NCI-H187 treated with DMSO at 0.1 percent for 48 hours (cell line): ENCODE data around the gene SGK1.
"Not testable (repeated sequence)": the region's sequence is repeated elsewhere in the genome, so short reads cannot be mapped to it uniquely, and the experiment has no call there.

Experiments used
- DNase-seq: peaks from one replicate; lab custom pipeline; 2025; lab: John Stamatoyannopoulos, UW

SGK1 gene

GRCh38 chr6:134187154-134187553, 130.8 kb downstream of the SGK1 start:
- no peak for DNase-seq

DNA sequence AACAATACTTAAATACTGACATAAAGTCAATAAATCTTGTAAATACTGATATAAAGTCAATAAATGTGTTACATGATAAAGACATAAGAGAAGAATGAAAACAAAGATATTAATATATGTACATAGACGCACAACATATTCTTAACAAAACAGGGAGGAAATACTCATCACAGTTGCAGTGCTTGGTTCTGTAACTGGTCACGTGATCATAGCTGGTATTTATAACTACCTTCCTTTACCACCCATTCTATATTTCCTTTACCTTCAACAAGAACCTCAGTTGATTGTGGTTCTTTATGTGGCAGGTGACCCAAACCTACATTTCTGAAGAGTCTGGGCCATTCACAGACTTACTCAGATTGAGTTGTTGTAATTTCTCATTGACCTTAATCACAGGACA, 131.6 kb downstream of the SGK1 start:
- no peak for DNase-seq

- DNase-seq, result no peak
Measured at GRCh38 chr6:134185277-134185676, 132.6 kb downstream of the SGK1 start.

DNA sequence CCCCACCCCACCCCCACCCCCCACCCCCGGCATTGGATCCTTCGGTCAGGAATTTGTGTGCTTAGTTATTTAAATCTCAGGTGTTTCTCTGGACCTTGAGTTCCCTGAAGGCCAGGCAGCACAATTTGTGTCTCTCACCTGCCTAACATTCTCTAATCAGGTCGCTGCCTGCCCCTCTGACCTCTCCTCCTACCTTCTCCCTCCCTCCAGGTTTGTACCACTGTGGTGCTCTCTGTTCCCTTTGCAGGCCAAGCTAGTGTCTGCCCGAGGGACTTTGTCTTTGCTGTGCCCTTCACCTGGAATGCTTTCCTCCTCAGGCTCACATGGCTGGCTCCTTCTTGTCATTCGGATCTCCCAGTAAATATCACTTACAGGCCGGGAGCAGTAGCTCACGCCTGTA, 134.1 kb downstream of the SGK1 start:
- no peak for DNase-seq

DNA sequence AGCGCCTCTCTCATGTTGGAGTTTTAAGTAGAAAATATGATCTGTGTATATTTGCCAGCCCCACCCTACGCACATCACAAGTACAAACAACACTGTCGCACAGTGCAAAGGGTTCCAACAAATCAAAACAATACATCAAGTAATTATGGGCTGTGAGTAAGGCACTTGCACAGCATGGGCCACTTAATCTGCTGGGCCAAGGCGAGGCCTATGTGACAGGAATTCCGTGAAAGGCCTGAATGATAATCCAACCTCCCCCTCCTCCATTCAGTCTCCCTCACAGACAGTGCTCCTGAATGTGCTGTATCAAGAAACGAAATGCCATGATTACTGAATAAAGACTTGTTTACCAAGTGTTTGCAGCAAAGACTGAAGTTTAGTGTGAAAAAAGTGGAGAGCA, 135.4 kb downstream of the SGK1 start:
- no peak for DNase-seq

- DNase-seq, result not testable (repeated sequence)
Measured at GRCh38 chr6:134181726-134182125, 136.2 kb downstream of the SGK1 start.

DNA sequence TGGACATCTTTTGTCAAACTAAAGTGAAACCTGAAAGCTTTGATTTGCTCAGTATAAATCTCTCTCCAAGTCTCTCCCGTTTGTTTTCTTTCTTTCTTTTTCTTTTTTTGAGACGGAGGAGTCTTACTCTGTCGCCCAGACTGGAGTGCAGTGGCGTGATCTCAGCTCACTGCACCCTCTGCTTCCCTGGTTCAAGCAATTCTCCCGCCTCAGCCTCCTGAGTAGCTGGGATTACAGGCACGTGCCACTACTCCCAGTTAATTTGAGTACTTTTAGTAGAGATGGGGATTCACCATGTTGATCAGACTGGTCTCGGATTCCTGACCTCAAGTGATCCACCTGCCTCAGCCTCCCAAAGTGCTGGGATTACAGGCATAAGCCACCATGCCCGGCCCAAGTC, 136.7 kb downstream of the SGK1 start:
- not testable (repeated sequence) for DNase-seq

DNA sequence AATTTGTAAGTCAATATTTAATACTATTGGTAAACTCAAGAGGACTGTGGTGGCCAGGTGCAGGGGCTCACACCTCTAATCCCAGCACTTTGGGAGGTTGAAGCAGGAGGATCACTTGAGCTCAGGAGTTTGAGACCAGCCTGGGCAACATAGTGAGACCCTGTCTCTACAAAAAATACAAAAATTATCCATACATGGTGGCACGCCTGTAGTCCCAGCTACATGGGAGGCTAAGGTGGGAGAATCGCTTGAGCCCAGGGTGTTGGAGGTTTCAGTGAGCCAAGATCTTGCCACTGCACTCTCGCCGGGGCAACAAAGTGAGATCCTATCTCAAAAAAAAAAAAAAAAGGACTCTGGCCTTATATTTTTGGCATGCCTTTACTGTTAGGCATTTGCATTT, 137.4 kb downstream of the SGK1 start:
- DNase-seq, result not testable (repeated sequence)

DNA sequence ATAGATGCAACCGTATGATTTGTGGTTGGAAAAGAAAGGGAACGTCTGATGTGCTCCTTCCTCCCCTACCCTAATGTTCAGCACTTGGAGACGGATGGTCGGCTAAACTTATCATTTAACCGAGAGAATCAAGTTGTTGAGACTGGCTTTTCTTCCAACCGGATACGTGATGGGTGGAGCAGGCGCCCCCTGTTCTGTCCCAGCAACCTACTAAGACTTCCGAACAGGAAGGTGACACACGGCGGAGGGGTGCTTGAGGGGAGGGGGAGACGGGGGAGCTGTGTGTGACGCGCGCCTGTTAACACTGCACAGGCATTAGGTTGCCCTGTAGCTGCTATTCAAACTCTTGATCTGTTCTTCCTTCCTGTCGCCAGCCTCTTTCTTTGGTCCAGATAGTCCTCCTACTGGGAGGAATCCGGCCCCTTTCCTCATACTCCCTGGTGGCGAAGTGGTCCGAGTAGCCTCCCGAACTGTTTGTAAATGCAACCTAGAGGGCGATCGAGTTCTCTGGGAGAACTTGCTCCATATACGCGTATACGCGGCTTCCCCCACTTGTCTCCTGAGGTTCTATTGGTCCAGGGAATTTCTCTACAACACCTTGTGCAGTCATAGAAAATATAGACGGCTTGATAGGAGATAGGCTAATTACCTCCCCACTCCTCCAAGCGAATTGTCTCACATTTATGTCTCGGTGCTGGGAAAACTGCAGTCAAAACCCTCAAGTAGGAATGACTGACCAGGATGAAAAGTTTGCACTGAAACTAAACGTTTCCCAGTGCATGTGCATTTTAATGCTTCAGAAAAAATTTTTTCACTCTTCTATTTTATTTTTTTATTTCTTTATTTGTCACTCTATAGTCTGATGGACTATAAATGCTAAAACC, 139.5 kb downstream of the SGK1 start:
- DNase-seq, result peak; percentile 8

DNA sequence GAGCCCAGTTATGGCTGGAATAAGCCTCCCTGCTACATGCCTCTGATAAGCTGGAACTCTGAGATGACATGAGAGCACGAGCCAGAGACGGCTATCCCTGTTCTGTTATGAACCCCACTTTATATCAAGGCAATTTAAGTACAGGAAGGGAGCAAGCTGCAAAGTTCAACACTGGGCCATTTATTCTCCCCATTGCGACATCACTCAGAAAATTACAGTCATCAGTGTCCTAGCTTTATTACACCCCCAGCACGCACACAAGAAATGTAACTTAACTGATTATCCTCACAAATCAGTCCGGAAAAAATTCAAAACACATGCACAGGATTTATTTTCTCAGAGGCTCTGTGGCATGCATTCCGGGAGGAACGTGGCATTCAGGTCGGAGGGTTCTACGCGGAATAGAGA, 140.2 kb downstream of the SGK1 start:
- DNase-seq, result no peak

DNA sequence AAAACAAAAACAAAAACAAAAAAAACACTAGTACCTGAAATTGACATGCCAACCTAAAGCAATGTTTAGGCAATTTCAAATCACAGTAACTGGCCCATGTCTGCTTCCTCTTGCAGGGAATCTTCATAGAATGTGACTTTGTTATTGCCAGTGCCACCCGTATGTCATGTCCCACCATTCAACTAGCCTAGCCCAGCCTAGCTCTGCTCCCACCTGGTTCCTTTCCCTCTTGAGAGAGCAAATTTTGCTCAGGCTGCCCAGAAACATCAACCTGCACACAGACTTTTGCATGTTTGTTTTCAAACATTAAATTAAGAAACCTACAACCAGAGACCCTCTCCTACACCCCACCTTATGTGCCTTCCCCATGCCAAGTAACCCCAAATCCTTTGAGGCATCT, 140.7 kb downstream of the SGK1 start:
- no peak for DNase-seq

- no peak for DNase-seq
Measured at GRCh38 chr6:134176264-134176975, 141.5 kb downstream of the SGK1 start.

DNA sequence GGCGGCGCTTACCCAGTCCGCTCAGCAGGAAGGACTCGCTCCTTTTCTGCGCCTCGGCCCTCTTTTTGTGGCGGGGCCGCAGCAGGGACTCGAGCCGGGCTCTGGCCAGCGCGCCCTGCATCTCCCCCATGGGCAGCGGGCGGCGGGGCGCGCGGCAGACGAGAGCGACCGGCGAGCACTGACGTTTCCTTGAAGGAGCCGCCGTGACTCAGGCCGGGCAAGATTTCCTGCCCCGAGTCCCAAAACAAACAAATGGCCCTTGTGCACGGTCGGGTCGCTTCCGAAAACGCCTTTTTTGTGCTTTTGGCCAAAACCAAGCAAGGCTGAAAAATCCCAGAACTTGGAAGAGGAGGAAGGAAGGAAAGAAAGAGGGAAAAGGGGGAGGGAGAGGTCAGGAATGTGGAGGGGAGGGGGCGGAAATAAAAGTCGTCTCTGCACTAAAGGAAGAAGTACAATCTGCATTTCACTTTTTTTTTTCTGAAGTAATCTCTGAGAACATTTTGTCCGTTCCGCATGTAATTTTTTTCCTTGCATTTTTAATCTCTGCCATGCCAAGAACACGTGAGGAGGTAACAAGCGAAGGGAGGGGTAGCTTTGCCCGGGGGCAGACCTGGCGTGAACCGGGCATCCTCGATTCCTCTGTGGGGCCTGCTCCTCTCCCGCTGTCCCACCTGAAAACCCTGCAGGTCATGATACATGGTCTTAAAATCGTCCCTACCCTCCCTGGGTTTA, 142.2 kb downstream of the SGK1 start:
- no peak for DNase-seq

- DNase-seq, result peak; percentile 24
Measured at GRCh38 chr6:134174672-134175531, 143.0 kb downstream of the SGK1 start.

DNA sequence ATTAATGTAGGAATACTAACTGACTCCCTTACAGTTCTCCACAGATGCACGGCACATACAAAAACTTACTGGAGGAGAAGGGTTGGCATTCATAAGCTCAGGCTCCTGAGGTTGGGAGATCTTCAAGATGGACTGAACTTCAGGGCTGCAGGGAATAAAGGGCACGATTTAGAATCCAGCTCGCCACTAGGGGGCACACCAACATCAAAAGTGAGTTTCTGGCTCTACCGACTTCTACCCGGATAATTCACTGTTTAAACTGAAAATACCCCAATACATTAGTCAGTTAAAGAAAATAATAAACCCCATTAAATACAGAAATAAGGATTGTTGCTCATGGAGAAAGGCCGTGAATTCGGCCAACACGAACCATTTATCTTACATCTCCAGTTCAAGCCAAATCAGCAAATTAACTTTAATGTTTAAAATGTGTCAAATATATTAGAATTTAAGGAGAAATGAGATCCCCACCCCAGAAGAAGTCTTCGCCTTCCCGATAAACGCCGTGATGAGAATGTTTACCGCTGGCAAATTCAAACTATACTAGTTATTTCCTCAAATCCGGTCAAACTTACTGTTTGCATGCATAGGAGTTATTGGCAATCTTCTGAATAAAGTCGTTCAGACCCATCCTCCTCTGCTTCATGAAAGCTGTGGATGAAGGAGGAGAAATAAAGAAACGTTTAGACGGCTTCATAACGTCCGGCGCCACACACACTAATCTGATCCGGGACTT, 143.8 kb downstream of the SGK1 start:
- peak; percentile 12 for DNase-seq

- DNase-seq, result no peak
Measured at GRCh38 chr6:134173366-134173725, 144.6 kb downstream of the SGK1 start.

DNA sequence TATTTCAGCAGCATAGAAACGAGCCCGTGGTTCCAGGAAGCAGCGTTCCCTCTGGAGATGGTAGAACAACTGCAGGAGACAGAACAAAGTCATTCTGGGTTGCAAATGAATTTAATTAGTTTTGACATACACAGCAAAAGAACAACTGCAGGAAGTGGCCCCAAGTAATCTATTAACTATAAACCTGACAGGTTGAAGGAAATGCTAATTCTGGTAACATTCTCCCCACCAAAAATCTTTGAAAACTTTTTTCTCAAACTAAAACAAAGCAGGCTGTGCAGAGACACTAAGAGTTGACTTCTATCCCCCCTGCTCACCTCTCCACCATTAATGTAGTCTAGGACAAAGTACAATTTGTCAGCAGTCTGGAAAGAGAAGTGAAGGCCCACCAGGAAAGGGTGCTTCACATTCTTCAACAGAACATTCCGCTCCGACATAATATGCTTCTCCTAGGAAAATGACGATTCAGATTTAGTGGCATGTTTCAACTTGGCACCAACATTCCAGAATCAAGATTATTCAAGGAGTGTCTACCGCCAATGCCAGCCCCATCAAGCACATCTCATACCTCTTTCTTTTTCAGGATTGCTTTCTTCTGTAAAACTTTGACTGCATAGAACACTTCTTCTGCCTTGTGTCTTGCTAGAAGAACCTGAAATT, 145.1 kb downstream of the SGK1 start:
- no peak for DNase-seq

DNA sequence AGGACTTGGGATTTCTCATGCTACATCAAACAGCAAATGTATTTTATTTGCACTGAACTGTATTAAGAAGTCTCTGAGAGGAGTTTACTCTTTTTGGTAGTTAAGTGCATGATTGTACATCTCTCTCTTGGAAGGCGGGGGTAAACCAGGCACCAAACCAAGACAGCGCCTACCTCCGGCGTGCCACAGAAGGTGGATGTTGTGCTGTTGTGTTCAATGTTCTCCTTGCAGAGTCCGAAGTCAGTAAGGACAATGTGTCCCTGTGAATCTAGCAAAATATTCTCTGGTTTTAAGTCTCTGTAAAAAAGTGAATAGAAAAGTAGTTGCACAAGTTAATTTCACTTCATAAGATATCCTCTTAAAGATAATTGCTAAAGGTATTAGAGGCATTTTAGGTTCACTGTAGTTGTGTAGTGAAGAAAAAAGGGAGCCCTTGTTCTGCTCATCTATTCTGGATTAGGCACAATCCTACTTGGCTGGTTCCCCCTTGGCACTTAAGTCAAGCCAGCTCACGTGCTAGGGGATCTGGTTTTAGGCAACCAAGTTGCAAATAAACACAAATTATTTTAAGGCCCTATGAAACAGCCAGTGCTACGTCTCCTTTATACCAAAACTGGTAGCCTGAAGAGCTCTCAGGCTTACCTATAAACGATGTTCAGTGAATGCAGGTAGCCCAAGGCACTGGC, 145.7 kb downstream of the SGK1 start:
- no peak for DNase-seq

DNA sequence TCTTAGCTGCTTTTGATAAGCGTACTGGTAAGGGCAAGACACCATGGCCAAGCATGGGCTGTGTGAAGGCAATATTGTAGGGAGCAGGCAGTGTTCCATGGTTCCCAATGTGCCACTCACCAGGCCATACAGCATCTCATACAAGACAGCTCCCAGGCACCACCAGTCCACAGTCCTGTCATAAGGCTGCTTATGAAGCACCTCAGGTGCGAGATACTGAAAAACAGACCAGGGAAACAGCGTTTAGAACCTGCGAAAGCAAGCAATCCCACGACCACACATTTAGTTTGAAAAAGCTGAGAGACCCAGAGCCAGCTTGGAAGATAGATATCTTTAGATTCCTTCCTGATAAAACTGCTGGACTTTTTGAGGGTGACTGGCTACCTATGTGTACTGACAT, 146.4 kb downstream of the SGK1 start:
- DNase-seq, result no peak

DNA sequence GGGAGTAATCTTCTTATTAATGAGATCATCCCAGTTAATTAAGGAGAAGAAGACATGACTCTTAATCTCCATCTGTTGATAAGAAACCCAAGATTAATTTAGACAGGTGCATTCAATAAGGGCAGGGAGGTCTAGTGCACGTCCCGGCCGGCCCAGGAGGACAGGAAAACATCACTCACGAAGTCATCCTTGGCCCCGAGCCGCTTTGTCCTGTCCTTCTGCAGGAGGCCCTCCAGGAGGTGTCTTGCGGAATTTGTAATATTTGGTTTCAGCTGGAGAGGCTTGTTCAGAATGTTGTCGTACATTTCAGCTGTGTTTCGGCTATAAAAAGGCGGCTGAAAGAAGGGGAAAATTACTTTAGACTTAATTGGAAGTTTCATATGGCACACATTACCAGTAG, 147.1 kb downstream of the SGK1 start:
- no peak for DNase-seq
